NCI-H1436 treated with DMSO at 0.1 percent for 48 hours (cell line): ENCODE data around the gene MIER1.
"Not testable (repeated sequence)": the region's sequence is repeated elsewhere in the genome, so short reads cannot be mapped to it uniquely, and the experiment has no call there.

Experiments
- DNase-seq: peaks from one replicate; lab custom pipeline; 2025; lab: John Stamatoyannopoulos, UW

MIER1 gene

DNA sequence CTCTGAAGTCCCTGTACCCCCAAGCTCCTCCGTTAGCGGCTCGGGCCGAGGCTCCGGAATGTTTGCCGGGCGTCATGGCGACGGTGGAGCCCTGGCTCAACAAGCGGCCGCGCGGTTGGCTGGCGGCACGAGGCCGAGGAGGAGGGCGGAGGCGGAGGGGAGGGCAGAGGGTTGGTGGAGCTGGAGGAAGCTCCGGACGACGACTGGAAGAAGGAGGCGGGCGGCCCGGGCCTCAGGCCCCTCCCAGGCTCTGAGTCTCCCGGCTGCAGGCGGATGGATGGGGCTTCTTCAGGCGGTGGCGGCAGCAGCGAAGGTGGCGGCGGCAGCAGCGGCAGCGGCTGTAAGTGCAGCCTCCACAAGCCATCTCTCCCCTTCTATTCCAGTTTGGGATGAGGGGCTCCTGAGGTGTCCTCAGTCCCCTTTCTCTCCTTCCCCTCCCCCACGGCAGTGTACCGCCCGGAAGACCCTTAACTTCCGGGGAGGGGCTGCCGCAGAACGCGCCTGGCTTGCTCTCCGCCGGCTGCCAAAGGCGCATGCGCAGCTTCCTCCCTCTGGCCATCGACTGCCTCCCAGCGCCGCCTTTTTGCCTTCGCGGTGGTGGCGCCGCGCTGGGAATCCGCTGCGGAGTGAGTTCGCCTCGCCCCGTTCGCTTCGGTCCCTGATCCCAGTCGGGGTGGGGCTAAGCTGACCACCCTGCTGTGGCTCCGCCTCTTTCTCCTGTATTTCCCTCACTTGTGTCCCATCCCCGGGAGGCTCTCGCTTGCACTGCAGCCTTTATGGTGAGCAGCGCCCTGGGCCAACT, at the start of gene MIER1, which contains the start of gene DNAI4:
Gene MIER1, plus strand, starts transcription at position 235 of the 802 bp plus-strand sequence. Its CDS starts 39 bp downstream, at position 274.
Gene DNAI4, minus strand, starts transcription at position 101 of the 802 bp plus-strand sequence. Its CDS starts 25 bp downstream, at position 76.
- peak; percentile 89 for DNase-seq

DNA sequence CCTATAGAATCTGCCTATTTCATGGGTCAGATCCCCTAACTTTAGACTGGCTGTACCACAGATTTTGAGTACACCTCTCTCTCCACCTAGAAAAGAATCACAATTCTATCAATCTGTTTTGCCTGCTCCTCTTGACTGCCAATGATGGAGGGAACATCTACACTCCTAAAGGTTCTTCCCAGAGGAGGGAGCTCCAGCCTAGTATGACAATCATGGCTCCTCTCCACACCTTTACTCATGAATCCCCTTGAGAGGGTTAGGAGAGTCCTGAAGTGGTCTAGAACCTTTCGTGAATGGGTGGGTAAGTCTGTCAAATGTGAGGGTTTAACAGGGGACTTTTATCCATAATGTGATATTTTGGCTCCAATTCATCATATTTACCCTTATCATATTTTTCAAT, 48.1 kb upstream of the MIER1 start:
- DNase-seq: no peak

DNA sequence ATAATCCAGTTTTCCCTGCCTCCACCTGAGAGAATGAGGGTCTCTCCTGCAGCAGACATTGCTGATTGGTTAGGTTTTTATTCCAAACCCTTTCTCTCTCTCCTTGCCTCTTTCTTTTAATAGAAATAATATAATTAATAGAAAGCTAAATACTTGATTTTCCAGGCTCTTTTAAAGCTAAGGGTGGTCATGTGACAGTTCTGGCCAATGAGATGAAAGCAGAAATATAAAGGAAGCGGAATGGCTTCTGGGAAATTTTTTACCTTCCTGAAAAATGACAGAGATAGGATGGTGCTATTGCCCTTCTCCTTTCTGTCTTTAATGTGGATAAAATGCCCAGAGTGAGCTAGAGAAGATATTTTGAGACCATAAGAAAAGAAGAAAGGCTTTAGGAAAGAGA, 35.8 kb upstream of the MIER1 start:
- no peak for DNase-seq

DNA sequence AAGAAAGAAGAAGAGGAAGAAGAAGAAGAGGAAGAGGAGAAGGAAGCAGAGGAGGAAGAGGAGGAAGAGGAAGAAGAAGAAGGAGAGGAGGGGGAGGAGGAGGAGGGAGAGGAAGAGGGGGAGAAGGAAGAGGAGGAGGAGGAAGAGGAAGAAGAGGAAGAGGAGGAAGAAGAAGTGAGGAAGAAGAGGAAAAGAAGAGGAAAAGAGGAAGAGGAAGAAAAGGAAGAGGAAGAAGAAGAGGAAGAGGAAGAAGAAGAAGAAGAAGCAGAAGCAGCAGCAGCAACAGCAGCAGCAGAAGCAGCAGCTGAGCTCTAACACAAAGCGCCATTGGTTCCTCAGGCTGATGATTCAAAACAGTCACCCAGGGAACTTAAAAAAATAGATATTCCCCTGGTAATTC, 34.2 kb upstream of the MIER1 start:
- no peak for DNase-seq

GRCh38 chr1:66893712-66894111, 31.1 kb upstream of the MIER1 start:
- DNase-seq: no peak

DNA sequence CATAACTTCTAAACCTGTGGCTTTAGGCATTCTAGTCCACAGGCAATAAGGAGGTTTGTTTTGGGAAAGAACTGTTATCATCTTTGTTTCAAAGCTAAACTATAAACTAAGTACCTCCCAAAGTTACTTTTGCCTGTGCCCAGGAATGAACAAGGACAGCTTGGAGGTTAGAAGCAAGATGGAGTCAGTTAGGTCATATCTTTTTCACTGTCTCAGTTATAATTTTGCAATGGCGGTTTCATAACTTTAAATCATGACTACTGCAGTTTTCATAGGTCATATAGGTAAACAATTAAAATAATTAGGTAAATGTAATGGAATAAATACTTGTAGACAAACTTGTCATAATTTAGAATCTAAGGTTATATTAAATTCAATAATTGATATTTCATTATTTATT, 9.6 kb upstream of the MIER1 start:
- not testable (repeated sequence) for DNase-seq

DNA sequence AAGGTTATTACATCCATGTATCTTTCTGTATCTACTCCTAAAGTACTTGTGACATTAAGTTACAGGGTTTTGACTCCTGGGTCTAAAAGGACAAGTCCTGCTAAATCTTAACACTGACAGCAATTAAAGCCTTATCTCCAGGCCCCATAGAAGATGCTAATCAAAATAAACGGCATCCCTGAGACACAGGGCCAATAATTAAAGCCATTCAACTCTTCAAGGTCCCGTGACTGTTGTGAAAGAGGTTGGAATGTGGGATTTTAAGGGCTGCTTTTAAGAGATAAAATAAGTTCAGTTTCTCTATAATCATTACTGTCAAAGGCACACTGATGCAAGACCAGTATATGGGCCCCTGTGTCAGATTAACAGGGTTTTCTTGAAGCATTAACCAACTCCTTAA, 8.5 kb upstream of the MIER1 start:
- DNase-seq: no peak

DNA sequence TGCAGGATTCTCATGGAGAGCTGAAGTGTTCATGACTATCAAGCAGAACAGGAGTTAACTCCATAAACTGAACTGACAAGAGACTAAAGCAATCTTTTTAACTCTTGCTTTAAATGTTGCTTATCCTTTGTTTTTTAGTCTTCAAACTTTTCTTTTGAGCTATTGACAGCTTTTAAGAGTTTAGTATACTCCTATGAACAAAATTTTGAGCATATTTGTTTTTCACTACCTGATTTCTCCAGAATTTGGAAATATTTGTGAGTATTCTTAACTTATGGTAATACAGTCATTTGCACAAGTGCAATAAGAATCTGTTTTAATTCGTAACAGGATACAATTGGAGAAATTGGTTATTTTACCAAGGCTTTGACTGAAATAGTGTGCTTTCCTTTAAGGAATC, 7.3 kb upstream of the MIER1 start:
- no peak for DNase-seq

DNA sequence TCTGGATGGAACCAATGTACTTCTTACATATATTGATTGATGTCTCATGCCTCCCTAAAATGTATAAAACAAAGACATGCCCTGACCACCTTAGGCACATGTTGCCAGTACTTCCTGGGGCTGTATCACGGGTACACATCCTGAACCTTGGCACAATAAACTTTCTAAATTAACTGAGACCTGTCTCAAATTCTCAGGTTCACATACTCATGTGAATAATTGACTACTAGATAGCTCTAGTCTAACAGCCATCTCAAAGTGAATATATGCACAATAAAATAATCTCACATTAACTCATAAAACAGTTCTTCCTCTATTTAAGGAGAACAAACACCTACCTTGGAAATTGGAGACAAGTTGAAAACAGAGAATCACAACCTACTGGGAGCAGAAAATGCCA, 5.7 kb upstream of the MIER1 start:
- DNase-seq: no peak

GRCh38 chr1:66919828-66920227, 5.0 kb upstream of the MIER1 start:
- DNase-seq: no peak

- DNase-seq: no peak
Measured at GRCh38 chr1:66920543-66920942, 4.2 kb upstream of the MIER1 start.

DNA sequence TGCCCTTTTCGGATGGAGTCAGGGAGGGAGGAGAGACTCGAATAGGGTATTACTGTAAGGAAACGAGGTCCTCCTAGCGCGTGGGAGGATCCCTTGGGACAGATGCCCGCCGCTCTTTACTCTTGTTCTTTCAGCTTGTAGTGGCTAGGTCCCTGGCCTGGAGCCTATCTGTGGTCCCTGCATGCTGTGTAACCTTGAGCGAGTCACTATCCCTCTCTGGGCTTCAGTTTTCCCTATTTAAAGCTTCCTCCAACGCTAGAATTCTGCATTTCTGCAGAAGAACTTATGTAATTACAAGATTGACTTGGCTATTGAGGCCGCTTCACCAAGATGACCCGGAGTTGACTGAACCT, 744 bp downstream of the MIER1 start:
- no peak for DNase-seq

- no peak for DNase-seq
Measured at GRCh38 chr1:66925944-66926343, 1.2 kb downstream of the MIER1 start.

DNA sequence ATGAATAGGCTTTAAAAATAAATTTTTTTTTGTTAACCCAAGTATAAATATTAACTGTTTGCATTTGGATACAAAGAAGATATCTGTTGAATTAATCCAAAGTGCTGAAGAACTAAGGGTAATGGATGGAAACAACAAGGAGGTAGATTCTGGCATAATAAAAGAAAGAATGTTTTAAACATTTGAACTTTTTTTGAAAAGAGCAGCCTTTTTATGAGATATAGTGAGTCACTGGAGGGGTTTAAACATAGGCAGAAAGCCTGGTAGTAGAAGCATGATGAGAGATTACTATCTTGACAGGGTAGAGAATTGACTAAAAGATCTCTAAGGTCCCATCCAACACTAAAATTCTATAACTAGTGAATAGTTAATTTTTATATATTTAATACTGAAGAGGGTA, 2.7 kb downstream of the MIER1 start:
- DNase-seq: no peak

DNA sequence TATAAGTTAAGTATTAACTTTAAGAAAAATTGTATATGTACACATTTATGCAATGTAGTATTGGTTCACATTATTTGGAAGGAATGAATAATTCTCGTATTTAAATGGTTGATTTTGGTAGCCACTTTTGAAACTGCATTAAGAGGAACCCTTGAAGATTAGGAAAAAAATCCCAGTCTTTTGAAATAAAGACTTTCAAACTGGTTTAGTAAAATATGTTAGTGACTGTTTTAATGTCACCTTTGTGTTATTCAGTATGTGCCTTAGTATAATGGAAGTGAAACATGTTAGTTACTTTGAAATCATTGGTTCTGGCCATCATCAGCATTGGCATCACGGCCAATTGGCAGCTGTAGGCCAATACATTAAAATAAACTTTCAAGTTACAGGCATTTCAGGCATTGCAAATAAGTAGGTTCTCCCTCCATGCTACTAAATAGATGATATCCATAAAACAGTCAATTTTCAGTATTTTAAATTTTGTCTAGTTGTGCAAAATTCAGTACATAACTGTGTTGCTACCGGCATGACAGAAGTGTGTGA, 4.4 kb downstream of the MIER1 start:
- DNase-seq: no peak

DNA sequence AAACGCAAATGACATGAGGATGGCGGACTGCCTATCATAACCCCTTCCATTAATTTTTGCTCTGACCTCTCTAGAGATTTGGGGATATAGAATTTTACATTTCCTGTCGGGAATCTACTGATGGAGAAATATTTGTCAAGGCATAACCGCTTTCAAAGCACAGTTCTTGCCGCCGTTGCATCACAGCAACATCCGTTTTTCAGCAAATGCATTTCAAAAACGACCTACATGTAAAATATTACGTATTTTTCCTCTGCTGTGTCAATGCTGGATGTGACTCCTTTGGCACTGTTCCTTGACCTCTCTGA, 4.9 kb downstream of the MIER1 start:
- no peak for DNase-seq

GRCh38 chr1:66929999-66930822, 5.4 kb downstream of the MIER1 start:
- DNase-seq: peak; percentile 60

GRCh38 chr1:66930823-66931174, 6.0 kb downstream of the MIER1 start:
- no peak for DNase-seq

- no peak for DNase-seq
Measured at GRCh38 chr1:66931590-66931989, 6.8 kb downstream of the MIER1 start.

DNA sequence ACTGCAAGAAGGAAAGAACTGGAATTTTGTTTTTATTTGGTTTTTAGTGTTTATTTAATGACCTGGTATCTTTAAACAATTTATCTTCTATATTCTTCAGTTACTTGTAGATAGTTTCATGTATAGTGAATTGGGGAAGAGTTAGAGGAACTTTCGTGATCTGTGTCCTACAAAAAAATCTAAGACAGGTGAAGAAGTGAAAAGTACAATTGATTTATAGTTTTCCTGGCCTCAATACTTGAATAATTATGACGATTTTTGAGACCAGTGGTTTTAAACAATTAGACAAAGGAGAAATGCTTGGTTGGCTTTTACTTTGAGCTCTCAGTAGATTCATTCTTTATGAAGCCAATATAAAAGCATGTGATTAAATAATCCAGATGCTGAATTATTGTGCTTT, 7.5 kb downstream of the MIER1 start:
- DNase-seq: no peak

GRCh38 chr1:66933887-66934700, 9.3 kb downstream of the MIER1 start:
- DNase-seq: no peak

DNA sequence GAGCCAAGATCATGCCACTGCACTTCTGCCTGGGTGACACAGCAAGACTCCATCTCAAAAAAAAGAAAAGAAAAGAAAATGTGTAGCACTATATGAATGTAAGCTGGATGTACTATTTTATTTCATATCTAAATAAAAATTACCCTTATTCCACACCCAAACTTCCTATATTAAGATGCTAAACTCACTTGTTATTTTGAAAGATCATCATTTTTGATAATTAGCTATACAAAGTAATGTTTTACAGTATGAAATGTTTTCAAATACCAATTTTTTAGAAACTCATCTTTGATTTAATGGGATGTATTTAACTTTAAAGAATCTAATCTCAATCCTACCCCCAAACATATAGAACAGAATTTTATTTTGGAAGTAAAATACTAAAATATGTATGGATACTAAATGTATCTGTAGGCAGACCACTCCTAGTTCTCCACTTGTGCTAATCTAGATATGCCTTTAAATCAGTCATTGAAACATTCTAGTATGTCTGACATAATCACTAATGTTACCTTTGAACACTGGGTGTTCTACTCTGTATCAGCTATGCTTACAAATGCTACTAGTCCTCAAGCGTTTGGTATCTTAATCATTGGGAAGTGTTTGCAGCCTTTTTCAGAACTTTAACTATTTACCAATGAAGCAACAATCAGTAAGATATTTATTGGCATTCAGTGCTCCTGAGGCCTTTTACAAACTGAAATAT, 12.9 kb downstream of the MIER1 start:
- DNase-seq: no peak
